Measurements from ENCODE around the gene OR51F2. TPM values are rescaled to one million over a fixed set of nuclear protein-coding genes. Genes with fewer than 3 reads are reported as not detected.

OR51F2 gene, protein sequence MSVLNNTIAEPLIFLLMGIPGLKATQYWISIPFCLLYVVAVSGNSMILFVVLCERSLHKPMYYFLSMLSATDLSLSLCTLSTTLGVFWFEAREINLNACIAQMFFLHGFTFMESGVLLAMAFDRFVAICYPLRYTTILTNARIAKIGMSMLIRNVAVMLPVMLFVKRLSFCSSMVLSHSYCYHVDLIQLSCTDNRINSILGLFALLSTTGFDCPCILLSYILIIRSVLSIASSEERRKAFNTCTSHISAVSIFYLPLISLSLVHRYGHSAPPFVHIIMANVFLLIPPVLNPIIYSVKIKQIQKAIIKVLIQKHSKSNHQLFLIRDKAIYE
- 0.18 TPM for total RNA-seq

DNA sequence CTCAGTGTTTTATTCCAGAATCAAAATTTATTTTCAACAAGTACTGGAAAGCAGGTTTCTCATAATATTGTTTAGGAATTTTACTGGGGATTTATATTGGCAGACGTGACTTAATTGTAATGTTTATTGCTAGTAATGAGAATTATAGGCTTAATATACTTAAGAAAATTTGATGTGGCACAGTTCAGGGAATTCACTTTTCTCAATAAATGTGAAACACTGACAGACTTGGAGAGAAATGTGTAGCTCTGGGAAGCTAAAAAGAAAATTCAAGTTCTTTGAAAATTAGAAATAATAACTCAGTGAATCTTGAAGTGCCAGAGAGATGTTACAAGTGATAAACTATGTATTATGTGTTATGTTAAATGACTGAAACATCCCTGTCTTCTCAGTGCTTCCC lies at the start of gene OR51F2:
Gene OR51F2, plus strand, starts transcription at position 301 of the 400 bp plus-strand sequence. CDS start 101 bp downstream, outside the sequence.

DNA sequence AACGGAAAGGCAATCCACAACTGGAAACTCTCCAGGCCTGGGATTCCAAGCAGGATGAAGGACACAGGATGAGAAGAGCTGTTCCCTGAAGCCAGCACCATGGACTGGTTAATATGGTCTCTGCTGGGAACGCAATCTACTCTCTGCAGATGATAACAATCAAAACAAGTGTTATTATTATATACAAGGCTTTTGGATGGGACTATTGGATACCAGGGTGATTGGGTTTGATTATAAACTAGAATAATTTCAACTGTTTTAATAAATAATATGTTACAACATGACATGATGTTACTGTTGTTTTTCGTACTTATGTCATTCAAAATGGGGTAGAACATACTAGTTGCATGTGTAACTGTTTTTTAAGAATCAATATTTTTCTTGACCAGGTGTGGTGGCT lies 16.8 kb upstream of the OR51F2 start, which contains the start of gene OR52R1:
Gene OR52R1, minus strand, starts transcription at position 101 of the 400 bp plus-strand sequence. Its CDS starts 0 bp downstream, at position 101.

DNA sequence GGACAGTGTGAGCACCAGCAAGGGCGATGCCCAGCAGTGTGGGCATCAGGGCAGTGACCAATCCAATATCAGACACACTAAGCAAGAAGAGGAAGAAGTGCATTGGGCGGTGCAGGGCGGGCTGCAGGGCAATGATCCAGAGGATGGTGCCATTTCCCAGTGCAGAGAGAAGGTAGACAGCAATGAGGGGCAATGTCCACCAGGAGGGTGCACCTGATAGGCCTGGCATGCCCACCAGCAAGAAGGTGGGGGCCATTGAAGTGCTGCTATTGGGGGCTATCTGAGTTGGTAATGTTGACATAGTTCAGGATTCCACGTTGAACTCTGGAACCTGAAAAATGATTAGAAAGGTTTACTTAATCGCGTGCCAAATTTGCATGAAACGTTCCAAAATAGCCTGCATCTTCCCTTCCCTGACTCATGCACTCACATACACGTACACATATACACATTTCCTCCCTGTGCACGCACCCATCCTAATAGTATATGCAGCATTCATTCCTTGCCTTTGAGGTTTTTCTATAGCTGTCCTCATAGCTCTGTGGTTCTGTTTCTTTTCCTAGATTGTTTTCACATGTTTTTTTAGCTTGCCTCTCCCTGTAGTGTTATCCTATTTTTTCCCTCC lies 27.9 kb downstream of the OR51F2 start, which contains the start of gene OR51S1:
Gene OR51S1, minus strand, starts transcription at position 301 of the 625 bp plus-strand sequence. Its CDS starts 0 bp downstream, at position 301.

Other genes starting within 250 kb of the OR51F2 start
- gene OR52I2, start 239.6 kb upstream of the OR51F2 start, total RNA-seq = not detected
- gene OR52I1, start 227.3 kb upstream of the OR51F2 start, total RNA-seq = not detected
- gene TRIM68, start 213.1 kb upstream of the OR51F2 start, total RNA-seq = 13.7 TPM
- gene OR51D1, start 183.8 kb upstream of the OR51F2 start, total RNA-seq = not detected
- gene OR51E1, start 177.3 kb upstream of the OR51F2 start, total RNA-seq = 1.3 TPM
- gene OR51E2, start 123.5 kb upstream of the OR51F2 start, total RNA-seq = 0.23 TPM
- not detected for gene MMP26, start 116.5 kb upstream of the OR51F2 start, total RNA-seq
- not detected for gene OR51F1, start 51.4 kb upstream of the OR51F2 start, total RNA-seq
- gene OR52R1, start 16.9 kb upstream of the OR51F2 start, total RNA-seq = not detected
- gene OR51S1, start 27.9 kb downstream of the OR51F2 start, total RNA-seq = not detected
- not detected for gene OR51T1, start 60.6 kb downstream of the OR51F2 start, total RNA-seq
- gene OR51A7, start 82.5 kb downstream of the OR51F2 start, total RNA-seq = not detected
- gene OR51G2, start 98.0 kb downstream of the OR51F2 start, total RNA-seq = not detected
- not detected for gene OR51G1, start 103.0 kb downstream of the OR51F2 start, total RNA-seq
- not detected for gene OR51A4, start 126.3 kb downstream of the OR51F2 start, total RNA-seq
- not detected for gene OR51A2, start 134.4 kb downstream of the OR51F2 start, total RNA-seq
- gene OR51L1, start 173.5 kb downstream of the OR51F2 start, total RNA-seq = not detected
- gene OR52J3, start 225.2 kb downstream of the OR51F2 start, total RNA-seq = not detected
- not detected for gene OR52E2, start 238.3 kb downstream of the OR51F2 start, total RNA-seq
- gene OR52E1, start 248.3 kb downstream of the OR51F2 start, total RNA-seq = not detected